Fibroblast of skin of back (primary cell): ENCODE data around the gene KBTBD13.
"Not testable (repeated sequence)": the region's sequence is repeated elsewhere in the genome, so short reads cannot be mapped to it uniquely, and the experiment has no call there.

Source experiments
- DNase-seq: peaks from one replicate; pipeline ENCODE4 v3.0.0-alpha.2; 2013

KBTBD13 gene

DNA sequence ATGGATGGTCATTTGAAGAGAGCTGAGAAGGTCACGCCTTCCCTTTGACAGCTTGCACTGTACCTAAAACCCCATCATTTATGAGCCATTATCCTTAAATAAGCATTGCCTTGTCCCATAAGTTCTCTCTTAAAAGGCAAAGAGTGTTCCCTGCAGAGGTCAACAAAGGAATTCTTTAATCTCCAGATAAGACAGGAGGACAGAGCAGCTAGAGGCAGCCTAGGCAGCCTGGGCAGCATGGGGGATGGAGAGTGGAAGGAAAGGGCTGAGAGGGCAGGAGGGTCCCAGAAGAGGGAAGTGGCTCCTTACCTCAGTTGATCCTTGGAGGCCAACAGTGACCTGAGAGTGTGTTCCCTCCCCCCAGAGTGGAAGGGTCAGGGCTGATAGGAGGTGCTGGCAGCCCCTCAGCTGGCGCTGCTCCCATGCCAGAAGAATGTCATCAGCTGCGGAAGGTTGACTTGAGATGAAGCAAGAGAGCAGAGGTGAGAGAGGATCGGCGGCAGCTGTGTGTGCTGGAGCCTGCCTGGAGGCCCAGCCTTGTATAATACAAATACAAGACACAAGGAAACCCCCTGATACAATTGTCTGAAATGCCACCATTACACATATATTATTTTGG is 12.8 kb downstream of the KBTBD13 start:
- DNase-seq: no peak

DNA sequence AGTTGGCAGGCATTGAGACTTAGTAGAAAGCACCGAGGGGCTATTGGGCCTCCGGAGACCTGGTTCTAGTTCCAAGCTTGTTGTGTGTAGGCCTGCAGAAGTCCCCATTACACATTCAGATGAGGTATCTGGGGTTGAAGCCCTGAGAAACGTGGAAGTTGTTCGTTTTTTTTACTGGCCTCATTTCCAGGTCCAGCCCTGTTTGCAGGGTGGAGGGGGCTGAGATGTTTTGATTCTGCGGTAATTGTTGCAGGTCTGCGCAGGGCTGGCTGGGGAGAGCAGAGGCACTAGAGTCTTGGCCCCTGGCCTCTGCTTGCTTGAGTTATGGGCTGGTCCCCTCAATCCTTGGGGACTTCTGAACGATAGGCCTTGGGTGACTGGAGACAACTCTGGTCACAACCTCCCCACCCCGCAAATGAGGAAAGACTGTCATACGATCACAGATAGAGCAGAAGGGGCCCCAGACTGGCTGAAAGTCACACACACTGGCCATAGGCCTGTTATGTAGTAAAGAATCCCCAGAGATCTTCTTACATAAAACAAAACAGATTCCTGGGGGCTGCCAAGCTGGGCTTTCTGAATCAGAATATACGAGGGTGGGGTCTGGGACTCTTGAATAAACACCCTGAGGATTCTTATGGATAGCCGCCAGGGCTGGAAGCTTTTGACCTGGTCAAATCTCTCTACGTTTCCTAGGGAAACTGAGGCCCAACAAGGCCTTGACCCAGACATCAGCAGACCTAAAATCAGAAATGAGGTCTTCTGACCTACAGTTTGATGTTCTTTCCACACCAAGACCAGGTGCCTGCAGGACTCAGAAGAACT is 15.6 kb downstream of the KBTBD13 start:
- no peak for DNase-seq

GRCh38 chr15:65092911-65093792 is 16.6 kb downstream of the KBTBD13 start:
- no peak for DNase-seq

DNA sequence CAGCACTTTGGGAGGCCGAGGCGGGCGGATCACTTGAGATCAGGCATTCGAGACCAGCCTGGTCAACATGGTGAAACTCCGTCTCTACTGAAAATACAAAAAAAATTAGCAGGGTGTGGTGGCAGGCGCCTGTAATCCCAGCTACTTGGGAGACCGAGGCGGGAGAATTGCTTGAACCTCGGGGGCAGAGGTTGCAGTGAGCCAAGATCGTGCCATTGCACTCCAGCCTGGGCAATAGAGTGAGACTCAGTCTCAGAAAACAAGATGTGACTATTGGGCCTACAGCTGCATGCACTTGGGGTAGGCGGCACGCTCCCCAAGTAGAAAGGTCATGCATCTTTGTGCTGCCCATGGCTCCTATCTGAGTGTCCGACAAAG is 17.2 kb downstream of the KBTBD13 start:
- not testable (repeated sequence) for DNase-seq

- DNase-seq: no peak
Measured at GRCh38 chr15:65094294-65094995, 17.9 kb downstream of the KBTBD13 start.

GRCh38 chr15:65095011-65095746 is 18.6 kb downstream of the KBTBD13 start:
- DNase-seq: no peak

DNA sequence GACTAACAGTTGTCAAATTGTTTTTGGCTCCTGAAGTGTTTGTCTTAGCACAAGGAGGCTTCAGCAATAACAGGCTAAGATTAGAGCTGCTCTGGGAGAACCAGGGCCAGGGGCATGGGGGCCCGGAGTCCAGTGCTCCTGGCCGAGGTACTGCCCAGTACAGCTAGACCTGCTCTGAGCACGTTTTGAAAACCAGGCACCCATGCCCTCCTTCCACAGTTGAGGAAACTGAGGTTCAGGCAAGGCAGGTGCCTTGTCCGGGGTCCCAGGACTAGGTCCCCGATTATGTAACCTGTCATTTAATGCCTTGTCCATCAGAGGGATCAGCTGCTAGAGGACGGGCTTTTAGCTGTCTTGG is 19.2 kb downstream of the KBTBD13 start:
- DNase-seq: no peak

DNA sequence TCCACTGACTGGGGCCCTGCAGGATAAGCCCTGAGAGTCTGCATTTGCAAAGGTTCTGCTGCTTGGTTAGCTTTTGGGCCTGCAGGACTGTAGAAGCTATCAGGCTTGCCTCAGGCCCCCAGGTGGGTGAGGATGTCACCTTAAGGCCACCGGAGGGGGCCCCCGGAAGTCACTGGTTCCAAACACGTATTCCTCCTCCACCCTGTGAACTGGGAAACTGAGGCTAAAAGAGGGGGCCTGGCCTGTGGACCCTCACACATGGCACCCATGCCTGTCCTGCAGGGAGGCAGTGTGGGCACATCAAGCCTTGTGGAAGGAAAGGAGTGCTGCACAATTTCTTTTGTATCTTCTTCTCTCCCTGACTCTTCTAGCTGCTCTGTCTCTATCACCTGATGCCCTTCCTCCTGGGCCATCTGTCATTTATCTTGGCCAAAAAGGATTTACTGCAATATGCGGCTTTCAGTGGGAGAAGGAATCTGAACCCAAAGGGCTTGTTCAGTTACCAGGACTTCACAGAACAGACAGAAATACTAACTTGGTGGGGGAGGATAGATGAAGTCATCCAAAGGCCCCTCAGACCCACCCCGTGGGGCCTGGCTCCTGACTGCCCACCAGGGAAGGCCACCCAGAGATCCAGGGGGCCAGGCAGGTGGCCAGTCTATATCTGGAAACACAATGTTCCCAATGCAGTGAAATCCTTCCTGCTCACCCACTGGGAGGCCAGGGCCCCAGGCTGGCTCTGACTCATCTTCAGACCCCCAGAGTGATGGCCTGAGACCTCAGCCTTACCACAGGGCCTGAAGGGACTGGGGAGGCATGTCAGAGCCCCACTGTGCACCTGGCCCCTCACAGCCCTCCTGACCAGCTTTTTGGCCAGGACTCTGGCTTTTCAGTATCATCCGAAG is 20.2 kb downstream of the KBTBD13 start:
- DNase-seq: no peak

DNA sequence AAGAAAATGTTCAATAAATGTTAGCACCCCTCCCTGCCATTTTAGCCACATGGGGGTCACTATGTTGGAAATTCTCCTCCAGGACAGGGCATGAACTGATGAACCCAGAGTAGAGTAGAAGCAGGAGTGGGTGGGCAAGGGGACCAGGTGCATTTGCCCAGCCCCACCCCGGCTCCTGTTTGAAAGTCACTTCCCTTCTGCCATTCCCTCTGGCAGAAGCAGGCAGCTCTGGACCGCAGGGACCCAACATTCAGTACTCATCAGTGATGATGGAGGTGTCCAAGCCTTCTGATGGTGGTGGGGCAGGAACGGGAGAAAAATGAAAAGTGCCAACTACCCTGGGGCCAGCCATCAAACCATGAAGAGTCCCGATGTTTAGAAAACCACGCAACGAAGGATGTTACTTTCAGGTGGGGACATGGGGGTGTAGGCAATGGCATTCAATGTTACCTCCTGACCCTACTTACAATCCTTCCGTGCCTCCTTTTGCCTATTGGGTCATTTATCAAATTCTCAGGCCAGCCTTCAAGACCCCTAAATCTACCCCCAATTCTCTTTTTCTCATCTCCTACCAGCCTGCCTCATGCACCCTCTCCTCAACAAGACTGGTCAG is 21.2 kb downstream of the KBTBD13 start:
- DNase-seq: no peak

DNA sequence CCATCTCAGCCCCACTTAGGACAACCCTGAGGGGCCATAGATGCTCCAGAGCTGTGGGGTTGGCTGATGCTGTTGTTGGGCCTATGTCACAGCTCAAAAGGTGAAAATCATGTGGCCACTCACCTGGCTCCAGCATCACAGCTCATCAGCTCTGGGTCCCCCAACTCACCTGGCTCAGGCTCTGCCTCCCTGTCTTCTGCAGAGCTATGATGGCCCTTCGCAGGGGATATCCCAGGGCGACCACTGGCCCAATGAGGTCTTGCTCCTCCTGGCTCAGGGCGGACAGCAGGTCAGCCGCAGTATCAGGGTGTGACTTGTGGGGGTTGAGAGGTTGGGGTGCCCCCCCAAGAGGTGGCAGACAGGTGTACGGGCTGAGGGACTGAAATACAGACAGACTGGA is 22.8 kb downstream of the KBTBD13 start:
- no peak for DNase-seq

DNA sequence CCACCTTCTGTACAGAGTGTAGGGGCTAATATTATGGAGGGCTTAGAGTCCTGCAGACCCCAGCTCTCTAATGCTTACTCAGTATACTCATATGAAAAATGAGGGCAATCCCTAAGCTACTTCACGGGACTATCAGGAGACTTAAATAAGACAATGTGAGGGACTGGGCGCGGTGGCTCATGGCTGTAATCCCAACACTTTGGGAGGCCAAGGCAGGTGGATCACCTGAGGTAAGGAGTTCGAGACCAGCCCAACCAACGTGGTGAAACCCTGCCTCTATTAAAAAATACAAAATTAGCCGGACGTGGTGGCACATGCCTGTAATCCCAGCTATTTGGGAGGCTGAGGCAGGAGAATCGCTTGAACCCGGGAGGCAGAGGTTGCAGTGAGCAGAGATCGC is 23.3 kb downstream of the KBTBD13 start:
- not testable (repeated sequence) for DNase-seq

GRCh38 chr15:65100442-65100841 is 23.9 kb downstream of the KBTBD13 start:
- DNase-seq: no peak

GRCh38 chr15:65101411-65101890 is 24.9 kb downstream of the KBTBD13 start:
- peak; percentile 64 for DNase-seq

GRCh38 chr15:65101891-65102708 is 25.6 kb downstream of the KBTBD13 start:
- no peak for DNase-seq

DNA sequence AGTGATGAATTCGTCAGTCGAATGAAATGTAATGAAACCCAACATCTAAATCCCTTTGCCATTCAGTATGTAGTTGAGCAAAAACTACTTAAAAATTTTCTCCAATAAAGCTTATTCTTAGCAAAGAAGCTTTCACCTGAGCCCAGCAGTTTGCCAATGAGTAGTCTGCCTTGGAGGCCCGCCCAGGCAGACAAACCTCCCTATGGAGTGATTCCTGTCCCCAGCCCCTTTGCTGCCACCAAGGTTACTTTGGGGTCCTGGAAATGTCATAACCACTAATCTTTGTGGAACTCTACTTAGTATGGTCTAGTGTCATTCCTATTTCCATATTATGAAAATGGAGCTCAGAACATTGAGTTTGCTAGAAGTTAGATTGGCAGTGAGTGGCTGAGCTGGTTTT is 26.4 kb downstream of the KBTBD13 start:
- no peak for DNase-seq

- DNase-seq: no peak
Measured at GRCh38 chr15:65105038-65105437, 28.5 kb downstream of the KBTBD13 start.

DNA sequence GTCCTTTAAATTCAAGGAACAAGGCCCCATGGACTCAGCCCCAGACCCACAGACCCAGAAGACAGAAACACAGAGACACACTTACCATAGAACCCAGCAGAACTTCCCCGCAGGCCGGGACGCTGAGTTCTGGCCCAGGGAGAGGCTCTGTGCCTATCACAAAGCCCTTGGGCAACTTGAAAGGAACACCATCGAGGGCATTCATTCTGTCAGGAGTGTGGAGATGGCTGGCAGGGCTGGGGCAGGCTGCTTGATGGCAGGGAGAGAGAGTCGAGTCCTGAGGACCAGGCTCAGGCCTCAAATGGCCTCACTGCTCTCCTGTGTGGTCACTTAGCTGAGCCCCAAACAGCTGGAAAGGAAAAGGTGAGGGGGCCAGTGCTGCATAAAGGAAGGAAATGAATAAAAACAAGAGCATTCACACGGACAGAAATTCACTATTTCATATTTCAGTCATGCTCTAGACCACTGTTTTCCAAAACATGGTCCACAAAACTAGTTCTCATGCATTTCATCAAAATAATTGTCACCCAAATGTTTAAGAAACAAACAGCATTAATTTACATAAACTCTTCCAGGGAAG is 29.6 kb downstream of the KBTBD13 start:
- DNase-seq: no peak

GRCh38 chr15:65110676-65111292 is 34.2 kb downstream of the KBTBD13 start:
- peak; percentile 46 for DNase-seq

DNA sequence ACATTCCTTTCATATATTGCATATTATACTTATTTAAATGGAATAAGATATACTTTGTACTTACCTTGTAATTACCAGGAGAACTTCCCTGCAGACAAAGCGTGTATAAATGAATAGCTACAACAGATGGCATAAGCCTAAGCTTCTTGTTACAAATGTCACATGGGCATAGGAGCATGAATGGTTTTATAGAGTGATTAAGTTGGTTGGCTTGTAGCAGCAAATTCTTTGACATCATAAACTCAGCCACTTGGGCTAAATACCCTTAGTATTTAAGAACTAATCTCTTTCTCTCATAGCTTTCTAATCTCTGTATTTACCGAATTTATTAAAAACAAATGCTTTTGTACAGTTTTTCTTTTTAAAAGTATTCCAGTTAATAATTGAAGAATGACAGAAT is 38.5 kb downstream of the KBTBD13 start, which contains the start of gene UBAP1L:
Gene UBAP1L, minus strand, starts transcription at position 115 of the 400 bp plus-strand sequence. CDS start 8,985 bp downstream, outside the sequence.
- DNase-seq: no peak
